GM21786 (cell line): ENCODE measurements around the gene SBF2.

ENCODE experiments used
- ATAC-seq: cut with Tn5 transposase; IDR thresholded peaks from one replicate; pipeline ENCODE4 v1.9.1; 2021; ENCODE audit not compliant: unreplicated experiment

SBF2 gene

DNA sequence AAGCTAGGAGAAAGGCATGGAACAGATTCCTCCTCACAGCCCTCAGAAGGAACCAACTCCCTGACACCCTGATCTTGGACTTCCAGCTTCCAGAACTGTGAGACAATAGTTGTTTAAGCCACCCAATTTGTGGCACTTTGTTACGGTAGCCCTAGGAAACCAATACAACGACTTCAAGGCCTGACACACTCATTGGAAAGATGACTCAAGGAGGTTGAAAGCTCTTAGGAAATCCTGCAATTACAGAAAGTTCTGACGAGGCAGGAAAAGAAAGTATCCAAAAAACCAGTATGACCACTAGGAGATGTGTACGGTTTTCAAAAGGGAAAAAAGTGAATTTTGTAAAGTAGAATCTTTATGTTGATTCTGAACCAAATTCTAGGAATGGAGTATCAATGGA is 468.7 kb downstream of the SBF2 start:
- ATAC-seq, result no peak

DNA sequence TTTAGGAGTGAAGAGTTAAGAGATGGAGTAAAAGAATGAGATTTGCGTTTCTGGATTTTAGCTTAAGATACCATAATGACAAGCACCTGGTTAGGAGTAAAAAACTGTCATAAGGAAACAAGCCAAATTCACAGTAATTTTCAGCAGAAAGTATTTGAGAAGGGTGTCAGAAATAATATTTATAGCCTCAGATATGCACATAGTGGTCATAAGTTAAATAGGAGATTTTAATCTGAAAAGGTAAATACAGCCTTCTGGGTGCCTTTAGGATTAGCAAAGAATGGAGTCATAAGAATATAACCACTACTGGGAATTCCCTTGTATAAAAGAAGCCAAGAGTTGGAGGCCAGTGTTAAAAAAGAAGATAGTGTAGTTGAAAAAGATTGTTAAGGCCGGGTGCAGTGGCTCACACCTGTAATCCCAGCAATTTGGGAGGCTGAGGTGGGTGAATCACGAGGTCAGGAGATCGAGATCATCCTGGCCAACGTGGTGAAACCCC is 470.1 kb downstream of the SBF2 start:
- no peak for ATAC-seq

DNA sequence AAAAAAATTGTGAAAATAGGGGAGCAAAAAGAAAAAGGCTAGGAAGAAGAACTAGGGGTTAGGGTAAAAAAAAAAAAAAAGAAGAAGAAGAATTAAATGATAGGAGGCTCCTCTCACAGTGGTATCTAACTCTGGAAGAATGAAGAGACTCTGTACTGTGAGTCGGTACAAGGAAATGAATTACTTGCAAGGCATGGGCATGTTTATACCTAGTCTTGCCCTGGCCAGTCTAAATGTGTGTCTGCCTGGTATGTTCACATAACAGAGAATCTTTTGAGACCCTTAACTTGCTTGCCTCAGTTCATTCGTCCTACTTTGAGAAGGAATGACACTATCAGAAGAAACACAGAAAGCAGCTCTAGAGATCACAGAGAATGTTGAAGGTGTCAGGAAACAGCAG is 470.6 kb downstream of the SBF2 start:
- no peak for ATAC-seq

DNA sequence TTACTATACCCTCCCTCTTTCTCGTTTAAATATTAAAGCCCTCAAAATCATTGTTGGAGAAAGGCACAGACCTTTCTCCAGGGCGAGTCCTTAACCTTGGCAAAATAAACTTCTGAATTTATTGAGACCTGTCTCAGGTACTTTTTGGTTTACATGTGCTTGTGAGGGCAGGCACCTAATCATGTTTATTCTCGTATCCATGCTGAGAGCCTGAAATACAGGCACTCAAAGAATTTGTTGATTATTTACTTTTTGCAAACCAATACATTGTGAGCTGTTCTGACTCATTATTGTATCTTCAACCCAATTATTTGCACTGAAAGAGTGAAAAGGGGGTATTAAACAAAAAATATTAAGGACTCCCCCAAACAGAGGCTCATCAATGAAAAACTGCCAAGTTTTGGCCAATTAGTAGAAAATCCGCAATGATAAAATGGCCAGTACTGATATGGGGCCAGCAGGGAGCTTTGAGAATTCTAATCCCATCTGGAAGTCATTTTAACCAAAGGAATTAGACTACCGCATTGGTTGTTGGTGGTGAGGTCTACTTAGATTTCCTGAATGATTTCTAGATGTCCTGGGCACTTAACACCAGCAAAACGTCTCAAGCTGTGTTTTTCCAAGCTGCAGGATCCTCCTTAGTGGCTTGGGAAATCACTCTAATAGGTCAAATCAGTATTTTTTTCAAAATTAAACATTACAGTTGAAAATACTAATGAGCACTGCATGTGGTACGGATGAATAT is 472.8 kb downstream of the SBF2 start:
- ATAC-seq, result no peak

DNA sequence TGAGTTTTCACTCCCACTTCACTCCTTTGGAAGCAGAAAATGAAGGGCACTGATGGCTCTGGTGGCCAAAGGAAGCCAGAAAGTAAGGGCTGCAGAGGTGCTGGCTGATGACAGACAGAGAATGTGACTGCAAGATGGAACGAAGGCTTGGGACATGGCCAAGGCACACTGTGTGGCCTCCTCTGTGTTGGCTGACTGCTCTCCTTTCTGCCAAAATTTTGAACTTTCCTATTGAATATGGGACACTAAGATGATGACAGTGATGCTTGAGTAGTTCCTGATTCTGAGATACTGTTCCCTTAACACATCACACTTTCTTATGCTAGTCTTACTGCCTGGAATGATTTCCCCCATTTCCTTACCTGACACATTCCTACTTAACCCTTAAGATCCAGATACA is 473.8 kb downstream of the SBF2 start:
- no peak for ATAC-seq

DNA sequence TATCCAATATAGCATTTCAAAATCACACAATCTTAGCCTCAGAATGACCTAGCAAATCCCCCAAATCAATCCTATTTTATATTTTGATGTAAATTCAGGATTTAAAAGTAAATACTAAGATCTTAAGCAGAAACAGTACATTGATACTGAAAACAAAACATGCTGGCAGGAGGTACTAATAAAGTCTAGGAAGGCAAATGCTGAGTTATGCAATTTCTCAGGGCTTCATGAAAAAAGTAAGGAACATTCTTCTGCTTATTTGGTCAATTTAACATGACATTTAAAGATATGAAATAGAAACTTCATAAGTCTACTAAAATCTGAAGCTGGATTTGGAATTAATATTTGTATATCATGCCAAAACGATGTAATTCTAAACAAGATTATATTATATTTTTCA is 476.8 kb downstream of the SBF2 start:
- no peak for ATAC-seq

DNA sequence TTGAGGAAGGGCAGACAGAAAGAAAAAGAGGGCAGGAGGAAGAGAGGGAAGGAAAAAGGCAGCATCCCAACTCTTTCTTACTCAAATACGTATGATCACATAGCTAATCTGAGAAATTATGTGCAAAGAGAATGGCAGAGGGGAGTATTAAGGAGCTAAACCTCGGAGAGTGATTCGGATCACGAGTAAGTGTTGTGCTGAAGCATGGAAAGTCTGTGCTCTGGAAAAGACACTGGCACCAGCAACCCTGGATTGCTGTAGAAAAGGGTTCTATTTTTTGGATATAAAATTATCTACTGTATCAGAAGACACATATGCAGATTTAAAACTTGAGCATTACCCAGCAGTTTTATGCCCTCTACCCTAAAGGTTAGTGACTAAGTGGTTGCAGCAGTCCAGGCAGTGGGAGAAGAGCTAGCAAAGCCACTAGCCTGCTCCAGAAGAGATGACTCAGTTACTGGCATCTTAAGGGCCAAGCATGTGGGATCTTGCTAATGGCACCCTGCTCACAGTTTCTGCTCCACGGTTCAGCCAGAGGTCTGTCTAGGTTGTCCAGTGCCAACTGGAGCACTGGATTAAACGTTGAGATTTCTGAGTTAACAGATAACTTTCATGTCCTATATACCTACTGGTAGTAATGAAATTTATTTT is 478.4 kb downstream of the SBF2 start:
- no peak for ATAC-seq

DNA sequence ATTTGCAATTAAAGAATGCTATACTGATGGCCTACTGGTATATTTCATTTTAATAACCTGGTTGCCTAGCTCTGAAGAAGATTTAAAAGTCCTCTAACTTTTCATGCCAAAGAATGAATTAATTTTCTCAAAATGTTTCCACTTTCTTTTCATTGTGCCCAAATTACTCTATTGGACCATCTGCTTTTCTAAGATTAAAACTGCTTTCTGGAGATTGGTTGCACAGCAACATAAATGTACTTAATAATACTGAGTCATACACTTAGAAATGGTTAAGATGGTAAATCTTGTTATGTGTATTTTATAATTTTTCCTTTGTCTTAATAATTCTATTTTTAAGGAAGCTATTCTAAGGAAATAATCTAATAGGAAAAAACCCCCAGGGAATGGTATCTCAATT is 479.9 kb downstream of the SBF2 start:
- no peak for ATAC-seq

DNA sequence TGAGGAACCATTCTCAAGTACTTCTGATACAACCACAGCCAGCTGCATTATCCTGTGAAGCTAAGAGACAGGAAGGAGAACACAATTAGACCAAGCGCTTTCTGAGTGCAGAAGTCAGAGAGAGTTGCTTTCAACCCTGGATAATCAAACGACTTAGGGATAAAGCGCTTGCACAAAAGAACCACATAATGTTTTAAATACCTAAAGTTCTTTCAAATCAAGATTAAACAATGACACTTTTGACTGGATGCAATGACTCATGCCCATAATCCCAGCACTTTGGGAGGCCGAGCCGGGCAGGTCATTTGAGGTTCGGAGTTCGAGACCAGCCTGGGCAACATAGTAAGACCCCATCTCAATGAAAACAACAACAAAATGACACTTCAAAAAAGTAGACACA is 485.1 kb downstream of the SBF2 start:
- no peak for ATAC-seq

DNA sequence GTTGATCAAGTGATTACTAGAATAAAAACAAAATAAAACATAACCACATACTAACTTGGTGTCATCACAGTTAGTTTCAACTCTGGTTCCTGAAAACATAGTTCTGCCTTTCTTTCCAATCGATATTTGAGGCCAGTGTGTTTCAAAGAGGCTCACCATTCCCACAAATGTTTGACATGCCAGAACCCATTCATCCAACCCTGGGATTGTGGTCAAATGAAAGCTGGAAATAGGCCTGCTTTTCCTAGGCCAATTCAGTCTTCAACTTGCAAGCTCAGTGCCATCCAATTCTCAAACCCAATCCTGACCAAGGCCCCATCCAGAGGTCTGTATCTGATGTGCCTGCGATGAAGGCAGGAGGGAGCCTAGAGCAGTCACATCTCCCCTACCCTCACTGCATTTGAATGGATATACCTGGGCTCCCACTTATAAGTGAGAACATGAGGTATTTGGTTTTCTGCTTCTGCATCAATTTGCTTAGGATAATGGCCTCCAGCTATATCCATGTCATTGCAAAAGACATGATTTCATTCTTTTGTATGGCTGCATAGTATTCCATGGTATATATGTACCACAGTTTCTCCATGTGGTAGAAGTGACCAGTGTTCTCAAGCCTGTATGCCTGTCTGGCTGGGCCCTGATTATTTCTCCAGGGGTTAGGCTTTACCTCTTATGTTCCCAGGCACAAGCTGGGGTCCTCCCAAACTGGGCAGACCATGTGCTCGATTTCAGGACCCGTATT is 486.9 kb downstream of the SBF2 start:
- no peak for ATAC-seq

DNA sequence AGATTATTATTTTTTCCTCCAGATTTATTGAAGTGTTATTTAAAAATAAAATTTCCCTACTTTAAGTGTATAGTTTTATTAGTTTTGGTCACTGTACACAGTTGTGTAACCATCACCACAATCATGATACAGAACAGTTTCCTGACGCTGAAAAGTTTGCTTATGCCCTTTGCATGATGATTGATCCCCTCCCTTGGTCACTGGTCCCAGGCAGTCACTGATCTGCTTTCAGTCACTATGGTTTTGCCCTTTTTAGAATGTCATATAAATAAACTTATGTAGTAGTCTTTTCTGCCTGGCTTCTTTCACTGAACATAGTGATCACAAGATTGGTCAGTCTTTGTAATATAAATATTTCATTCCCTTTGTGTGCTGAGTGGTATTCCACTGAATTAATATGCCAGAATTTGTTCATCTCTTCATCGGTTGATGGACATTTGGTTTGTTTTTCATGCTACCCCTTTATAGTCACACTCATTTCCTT is 489.6 kb downstream of the SBF2 start:
- ATAC-seq, result no peak

DNA sequence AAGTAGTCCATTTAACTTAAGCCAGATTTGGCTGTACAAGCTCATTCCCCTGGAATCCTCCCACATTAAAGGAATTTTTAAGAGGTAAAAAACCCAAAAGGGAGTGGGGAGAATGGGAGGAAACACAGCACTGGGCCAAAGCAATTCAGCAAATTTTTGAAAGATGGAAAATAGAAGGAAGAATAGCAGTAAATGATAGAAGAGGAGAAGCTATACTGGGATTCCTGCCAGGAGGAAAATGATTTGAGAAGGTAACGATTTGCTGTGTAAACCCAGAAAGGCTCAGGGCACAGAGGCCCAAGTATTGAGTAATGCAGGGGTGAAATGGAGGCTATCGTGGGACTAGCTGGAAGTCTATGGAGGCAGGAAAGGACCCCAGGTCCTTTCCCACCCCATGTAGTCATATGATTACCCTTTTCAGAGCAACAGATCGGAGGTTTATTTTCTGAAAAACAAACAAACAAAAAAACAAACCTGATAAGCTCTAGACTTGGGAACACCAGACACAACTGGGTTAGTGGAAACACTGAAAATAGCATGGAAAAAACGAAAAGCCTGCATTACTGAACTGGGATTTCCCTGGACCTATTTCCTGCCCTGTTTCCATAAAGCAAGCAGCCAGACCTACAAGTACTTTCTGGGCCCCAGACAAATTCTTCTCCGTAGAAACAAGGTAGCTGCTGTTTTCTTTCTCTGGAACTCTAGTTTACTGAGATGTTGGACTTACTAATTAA is 490.2 kb downstream of the SBF2 start:
- no peak for ATAC-seq

DNA sequence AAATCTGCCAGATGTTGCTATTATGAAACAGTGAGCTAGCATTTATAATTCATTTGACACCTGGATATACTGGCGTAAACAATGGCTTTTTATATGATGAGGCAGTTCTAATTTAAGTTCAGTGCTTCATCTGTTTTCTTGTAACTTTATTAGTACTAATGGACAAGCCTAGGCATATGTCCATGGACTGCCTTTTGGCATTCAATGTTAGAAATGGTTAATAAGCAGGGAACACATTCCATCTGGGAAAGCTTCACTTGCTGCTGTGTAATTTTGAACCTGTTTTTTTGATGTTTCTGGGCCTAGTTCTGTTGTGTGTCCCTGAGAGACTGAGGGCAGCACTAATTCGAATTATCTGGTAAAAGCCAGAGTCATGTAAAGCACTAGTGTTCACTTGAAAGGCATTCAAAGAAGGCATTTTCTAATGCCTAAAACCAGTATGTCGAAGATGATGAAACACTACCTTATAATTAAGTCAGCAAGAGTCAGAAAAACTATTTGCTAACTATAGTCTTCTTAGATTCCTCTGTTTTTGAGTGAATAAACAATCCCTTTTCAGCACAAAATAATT is 491.6 kb downstream of the SBF2 start:
- ATAC-seq, result no peak

DNA sequence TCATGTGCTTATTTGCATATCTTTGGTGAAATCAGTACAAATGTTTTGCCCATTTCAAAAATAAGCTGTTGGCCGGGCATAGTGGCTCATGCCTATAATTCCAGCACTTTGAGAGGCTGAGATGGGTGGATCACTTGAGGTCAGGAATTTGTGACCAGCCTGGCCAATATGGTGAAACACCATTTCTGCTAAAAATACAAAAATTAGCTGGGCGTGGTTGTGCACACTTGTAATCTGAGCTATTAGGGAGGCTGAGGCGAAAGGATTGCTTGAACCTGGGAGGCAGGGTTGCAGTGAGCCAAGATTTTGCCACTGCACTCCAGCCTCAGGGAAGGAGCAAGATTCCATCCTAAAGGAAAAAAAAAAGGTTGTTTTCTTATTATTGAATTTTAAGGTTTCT is 494.1 kb downstream of the SBF2 start:
- no peak for ATAC-seq

DNA sequence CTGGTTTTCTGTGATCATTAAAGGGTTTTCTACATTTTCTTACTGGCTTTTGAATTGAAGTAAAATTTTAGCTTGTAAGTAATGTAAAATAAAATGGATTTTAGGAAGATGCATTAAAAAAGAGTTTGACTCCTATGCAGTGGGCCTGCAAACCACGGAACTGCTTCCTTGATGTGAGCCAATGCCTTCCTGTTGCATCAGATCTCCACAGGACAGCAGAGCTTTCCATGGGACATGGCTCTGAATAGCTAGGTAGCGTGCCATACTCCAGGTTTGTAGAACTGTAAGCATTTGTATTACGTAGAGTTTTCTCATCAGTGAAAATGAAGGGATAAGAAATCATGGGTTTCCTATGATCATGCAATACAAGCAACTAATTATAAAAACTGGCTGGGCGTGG is 496.7 kb downstream of the SBF2 start:
- ATAC-seq, result no peak

DNA sequence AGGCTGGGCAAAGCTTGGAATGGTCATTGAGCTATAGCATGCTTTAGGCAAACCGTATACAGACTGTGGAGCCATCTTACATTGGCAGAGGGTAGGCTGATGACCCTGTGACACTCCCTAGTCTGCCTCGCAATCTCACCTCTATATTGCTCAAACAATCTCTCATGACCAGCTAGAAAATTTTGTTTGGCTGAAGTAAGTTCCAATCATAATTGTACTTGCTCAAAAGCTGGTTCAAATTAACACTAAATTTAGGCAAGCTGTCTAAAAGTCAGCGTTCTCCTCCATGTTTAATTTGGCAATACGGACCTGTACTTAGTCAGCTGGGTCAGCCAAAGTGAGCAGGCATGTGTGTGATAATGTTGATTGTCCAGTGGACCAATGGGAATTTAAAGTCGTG is 497.2 kb downstream of the SBF2 start:
- no peak for ATAC-seq

DNA sequence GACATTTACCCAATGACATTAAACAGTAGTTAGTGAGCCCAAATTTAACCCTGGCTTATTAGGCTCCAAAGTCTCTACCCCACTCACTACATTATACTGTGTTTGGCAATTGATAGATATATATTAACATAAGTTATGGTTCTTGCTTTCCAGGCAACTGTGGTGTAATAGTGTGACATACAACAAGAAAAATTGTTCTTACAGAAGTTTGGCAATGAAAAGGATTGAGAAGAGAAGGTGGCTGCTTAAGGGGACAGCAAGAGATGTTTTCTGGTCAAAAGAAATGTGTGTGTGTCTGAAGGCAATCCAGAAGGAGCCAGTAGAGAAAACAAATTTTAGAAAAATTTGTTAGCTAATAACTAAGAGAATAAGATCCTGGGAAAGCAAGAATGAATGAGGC is 497.8 kb downstream of the SBF2 start:
- no peak for ATAC-seq

DNA sequence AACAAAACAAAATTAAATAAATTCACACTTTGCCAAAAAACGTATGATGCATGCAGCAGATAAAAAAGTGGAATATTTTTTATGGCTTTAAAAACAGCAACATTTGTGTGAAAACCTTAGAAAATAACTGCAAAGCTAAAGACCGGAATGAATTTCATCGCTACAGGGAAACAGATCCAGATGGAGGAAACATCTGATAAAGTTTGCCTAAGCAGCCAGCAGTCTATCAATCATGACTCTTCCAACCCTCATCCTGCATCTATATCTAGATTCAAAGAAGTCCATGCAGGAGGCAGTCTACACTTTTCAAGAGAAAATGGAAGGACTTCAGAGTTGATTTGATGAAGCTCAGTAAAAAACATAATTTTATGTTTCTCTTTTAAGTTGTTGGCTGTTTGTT is 503.3 kb downstream of the SBF2 start:
- ATAC-seq, result no peak

DNA sequence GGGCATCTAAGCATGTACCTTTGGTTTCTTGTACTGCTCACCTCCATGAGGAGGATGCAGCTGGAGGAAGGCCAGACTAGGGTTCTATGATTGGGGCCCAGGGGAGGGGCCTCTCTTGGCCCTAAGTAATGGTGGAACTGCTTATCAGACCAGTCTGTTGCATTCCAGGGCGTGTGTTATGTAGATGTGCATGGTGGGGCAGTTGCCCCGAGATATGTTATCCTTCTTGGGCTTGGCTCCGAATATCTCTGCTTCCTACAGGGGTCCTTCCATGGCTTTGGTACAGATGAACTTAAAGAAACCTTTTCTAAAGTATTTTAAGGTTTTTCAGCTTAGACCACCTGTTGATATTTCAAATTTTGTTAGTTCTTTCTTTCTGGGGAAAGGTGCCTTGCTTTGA is 504.1 kb downstream of the SBF2 start:
- ATAC-seq, result no peak

DNA sequence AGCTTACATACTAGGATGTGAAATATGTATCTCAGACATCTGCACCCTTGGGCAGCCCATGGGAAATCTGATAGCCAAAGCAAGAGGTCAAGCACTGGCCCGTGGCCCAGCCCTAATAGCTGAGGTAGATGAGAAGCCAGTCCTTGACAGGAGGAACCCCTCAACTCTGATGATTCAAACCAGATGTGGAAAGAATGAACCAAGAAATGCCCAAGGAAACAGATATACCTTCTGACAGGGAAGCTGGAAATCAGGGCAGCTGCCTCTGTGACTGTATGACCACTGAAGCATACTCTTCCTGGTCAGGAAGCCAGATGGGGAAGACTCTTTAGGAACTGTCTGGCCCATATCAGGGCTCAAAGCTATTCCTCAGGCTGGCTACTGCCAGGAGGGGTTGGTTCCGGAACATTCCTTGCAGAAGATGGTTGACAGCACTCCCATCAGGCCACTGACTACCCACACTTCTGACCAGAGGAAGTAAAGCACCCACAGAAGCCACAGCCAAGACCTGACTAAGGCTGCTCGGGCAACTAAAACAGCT is 506.0 kb downstream of the SBF2 start:
- ATAC-seq, result no peak

DNA sequence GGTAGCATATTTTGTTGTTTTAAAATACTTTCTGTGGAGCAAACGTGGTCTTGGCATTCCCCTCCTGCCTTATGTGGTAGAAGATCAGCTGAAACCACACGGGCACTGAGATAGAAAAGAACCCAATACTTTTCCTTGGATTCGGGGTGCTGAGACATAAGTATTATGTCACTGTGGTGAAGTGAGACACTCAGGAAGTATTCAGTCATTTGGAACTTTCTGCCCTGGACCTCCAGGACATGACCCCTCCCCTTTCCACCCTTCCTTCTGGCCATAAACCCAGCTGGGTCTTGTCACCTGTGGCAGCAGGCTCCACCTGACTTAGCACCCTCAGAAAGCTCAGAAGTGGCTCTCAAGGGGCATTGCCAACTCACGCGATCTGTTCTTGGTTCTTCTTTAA is 506.8 kb downstream of the SBF2 start:
- ATAC-seq, result no peak
